NCI-H1694 (cell line): ENCODE results near the gene BCAT1.
"Not testable (repeated sequence)": the region's sequence is repeated elsewhere in the genome, so short reads cannot be mapped to it uniquely, and the experiment has no call there.

ENCODE experiments used
- DNase-seq: peaks from one replicate; lab custom pipeline; 2025; lab: John Stamatoyannopoulos, UW

Gene BCAT1

DNA sequence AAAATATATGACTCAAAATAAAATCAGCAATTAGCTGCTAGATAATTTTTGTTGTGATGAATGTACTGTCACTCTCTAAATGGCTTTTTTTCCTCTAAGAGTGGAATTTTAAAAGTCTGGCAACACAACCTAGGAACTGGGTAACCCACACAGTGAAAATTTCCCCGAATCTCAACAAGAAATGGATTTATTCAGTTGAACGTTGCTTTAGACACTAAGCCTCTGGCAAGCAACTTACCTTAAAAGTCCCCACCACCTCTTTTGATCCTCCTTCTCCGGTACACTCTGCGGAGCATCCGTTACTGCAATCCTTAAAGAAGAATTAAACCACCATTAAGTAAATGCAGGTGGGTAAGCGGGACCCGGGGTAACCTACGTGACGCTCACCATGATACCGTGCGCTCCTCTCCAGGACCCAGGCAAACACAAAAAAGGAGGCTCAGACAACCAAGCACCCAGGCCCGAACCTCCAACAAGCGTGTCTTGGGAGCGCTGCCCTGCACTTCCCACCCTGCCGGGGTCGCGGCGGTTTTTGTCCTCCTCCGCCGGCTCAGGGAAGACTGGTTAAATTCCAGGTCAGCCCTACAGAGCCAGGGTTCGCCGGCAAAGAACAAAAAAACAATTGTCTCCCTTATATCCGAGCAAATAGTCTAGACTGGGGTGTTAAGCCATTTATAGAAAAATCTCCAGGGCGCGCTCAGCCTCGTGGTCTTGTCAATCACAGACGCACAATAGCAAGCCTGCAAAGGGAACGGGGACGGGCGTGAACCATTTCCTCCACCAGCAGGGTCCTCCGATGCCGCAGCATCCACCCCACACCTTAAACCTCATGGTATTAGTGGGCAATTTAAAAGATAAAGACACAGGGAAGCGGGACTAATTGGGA lies 47.1 kb downstream of the BCAT1 start:
- DNase-seq, result no peak

DNA sequence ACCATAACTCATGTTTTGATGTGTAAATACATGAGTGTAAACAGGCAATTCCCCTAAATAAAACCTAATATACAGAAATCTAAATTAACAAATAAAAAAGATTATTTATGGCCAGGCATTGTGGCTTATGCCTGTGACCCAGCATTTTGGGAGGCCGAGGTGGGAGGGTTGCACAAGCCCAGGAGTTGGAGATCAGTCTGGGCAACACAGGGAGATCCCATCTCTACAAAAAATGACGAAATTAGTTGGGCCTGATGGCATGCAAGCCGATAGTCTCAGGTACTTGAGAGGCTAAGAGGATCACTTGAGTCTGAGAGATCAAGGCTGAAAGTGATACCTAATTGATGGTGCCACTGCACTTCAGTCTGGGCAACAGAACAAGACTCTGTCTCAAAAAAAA lies 48.7 kb downstream of the BCAT1 start:
- no peak for DNase-seq

DNA sequence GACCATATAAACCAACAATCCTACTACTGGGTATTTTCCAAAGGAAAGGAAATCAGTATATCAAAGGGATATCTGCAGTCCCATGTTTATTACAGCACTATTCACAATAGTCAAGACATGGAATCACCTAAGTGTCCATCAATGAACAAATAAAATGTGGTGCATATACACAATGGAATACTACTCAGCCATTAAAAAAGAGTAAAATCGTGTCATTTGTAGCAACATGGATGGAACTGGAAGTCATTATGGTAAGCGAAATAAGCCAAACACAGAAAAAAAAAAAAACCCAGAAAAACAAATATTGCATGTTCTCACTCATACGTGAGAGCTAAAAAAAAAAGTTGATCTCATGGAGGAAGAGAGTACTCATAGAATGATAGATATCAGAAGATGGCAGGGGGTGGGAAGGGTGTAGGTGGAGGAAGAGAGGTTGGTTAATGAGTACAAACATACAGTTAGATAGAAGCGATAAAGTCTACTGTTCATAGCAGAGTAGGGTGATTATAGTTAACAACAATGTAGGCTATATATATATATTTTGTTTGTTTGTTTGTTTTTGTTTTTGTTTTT lies 49.3 kb downstream of the BCAT1 start:
- DNase-seq, result no peak

DNA sequence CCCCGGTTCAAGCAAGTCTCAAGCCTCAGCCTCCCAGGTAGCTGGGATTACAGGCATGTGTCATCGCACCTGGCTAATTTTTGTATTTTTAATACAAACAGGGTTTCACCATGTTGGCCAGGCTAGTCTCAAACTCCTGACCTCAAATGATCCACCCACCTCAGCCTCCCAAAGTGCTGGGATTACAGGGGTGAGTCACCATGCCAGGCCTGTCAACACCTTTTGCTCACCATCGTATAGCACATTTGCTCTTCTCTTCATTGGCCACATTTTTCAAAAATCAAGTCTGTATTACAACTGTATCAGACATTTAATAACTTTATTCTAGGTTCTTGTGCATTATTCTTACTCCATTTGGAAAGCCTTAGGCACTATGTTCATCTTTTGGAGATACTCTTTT lies 50.3 kb downstream of the BCAT1 start:
- no peak for DNase-seq

DNA sequence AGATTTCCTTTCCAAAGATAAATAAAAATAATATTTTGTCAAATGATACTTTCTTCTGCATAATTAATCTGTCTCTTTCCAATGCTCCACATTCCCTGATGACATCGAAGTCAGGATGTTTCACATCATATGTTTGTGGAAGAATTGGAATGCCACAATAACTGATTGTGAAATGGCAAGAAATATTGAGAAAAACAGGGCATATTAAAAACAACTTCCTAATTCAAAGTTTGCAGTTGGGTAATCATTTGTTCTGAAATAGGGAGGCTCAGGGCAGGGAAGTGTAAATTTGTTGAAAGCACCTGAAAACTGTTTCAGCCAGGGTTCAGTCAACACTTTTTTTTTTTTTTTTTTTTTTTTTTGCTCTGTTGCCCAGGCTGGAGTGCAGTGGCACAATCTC lies 50.7 kb downstream of the BCAT1 start:
- DNase-seq, result no peak

DNA sequence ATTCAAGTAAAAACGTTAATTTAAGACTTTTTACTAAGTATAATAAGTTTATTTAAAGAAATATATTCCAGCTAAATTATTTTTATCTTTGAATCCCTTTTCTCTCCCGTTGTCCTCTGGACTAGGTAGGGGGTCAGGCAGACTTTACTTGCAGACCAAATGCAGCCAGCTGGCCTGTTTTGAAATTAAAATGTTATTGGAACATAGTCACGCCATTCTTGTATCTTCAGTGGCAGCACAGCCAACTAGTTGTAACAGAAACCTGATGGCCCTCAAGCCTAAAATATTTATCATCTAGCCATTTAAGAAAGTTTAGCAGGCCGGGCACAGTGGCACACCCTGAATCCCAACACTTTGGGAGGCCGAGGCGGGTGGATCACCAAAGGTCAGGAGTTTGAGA lies 52.7 kb downstream of the BCAT1 start:
- DNase-seq, result no peak

DNA sequence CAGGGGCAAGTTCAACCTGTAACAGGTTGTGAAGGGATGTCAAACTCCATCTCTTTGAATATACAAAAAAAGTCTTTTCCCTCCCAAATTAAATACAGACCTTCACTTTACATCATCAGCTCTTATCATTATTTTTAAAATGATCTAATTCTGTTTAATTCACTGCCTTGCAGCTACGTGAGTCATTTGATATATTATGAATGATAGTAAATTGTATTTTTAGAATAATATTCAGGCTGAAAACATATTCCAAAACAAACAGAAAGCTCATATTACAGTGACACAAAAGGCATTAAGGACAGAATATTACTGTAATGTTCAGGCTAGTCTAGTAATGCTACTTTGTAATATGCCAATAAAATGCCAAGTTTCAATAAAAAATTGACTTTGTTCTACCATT lies 53.3 kb downstream of the BCAT1 start:
- DNase-seq, result no peak

DNA sequence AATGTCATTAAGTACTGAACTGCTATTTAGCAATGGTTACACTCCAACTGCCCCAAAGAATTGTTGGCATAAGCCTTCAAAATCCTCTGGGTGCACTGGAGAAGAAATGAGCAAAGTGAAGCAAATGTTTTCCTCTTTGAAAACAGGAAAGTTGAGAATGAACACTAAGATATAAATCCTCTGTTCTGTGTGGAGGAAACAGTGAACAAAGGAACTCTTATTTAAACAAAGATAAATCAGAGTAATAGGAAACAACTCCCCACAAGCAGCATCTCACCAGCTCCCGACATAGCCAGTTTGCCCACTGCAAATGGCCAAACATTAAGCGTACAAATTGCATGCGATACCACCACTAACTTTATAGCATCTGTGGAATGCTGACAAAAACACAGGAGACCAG lies 54.0 kb downstream of the BCAT1 start:
- no peak for DNase-seq

DNA sequence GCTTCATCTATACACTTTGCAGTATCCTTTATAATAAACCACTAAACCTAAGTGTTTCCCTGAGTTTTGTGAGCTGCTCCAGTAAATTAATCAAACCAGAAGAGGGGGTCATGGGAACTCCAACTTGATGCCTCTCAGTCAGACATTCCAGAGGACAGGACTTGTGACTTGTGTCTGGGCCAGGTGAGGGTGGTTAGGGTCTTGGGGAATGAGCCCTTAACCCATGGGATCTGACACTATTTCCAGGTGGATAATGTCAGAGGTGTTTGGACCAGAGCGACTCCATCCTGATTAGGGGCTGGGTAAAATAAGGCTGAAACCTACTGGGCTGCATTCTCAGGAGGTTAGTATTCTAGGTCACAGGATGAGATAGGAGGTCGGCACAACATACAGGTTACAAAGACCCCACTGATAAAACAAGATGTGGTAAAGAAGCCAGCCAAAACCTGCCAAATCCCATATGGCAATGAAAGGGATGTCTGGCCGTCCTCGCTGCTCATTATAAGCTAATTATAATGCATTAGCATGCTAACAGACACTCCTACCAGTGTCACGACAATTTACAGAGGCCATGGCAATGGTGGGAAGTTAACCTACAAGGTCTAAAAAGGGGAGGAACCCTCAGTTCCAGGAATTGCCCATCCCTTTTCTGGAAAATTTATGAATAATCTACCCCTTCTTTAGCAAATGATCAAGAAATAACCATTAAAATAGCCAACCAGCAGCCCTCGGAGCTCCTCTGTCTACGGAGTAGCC lies 58.7 kb downstream of the BCAT1 start:
- DNase-seq, result no peak

DNA sequence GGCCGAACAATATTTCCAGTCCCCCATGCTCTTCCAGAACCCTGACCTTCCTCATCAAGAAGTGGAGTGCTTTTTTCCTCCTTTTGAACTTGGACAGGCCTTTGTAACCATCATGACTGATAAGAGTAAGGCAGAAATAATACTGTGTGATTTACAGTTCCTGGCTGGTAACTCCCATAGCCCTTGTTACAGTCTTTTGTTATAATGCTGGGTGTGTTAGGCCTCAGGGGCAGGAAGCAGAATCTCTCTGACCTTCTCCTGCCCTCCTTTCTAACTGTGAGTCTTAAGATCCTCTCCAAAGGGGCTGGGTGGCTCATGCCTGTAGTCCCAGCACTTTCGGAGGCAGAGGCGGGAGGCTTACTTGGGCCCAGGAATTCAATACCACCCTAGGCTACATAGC lies 59.5 kb downstream of the BCAT1 start:
- no peak for DNase-seq

DNA sequence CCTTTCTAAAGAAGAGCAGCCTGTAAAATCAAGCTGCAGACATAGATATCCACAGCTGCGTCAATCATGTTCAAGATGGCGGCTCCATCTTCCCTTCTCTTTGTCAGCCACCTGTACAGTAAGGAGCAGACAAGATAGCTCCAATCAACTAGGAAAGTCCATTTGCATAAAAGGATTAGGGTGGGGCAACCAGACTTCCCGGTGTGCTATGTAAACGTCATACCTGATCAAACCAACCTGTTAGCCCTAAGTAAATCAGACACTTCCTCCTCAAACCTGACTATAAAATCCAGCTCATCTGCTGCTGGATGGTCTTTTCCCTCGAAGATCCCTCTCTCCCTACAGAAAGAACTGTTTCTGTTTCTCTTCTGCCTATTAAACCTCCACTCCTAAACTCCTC lies 60.1 kb downstream of the BCAT1 start:
- no peak for DNase-seq

DNA sequence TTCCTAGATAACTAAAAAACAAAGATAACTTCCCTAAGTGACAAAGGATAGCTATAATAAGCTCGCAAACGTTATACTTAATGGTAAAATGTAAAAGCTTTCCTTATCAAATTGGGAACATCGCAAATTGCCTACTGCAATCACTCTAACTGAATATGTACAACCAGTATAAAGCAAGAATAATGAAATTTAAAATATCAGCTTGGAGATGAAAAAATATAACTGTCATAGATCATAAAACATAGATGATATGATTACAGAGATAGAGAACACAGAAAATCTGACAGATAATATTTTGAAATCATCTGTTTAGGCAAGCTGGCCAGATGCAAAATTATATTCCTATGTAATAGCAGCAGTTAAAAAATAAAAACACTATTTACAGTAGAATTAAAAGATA lies 64.0 kb downstream of the BCAT1 start:
- DNase-seq, result no peak

DNA sequence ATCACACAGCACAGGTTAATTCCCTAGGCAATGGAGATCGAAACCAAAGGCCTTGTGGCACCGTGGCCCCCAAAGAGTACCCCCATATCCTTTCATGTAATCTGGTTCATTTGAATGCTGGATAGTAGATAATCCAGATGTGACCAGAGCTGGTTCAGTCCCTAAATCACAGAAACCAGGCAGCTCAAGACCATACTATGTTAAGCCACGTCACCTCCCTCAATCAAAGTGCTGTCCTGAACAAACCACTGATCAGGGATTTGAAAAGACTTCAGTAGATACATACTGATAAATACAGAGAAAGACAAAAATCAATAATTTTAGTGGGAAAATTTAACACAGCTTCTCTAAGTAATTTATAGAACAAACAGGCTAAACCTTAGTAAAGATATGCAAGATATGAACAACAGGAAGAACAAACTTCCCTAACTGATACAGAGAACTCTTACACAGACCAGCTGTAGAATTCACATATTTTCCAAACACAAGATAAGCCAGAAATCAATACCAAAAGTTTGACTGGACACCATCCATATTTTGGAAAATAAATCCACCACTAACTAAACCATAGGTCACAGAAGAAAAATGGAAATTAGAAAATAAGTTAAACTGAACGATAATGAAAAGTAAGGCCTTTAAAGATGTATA lies 67.1 kb downstream of the BCAT1 start:
- DNase-seq, result no peak

DNA sequence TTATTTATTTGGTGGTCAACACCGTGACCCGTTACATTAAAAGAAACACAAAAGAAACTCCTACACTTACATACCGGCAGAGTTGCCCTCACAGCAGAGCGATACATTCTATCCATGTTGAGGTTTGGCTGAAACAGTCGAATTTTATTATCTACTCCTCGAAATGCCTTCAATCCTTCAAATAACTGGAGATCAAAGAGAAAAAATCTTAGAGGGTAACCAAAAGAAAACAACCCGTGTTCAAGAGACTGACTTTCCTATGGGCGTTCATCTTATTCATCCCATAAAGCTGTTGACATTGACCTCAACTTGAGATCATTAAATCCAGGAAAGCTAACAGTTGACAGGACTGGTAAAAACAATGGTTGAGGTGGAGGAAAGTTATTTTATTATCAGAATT lies 67.7 kb downstream of the BCAT1 start:
- no peak for DNase-seq

DNA sequence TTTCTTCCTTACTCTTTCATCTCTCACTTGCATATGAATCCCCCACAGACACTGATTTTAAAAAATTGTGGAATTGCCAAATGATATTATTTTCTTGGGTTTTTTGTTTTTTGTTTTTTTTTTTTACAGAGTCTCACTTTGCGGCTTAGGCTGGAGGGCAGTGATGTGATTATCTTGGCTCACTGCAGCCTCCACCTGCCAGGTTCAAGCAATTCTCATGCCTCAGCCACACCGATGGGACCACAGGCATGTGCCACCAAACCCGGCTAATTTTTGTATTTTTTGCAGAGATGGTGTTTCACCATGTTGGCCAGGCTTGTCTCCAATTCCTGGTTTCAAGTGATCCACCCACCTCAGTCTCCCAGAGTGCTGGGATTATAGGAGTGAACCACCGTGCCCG lies 68.2 kb downstream of the BCAT1 start:
- DNase-seq, result no peak

DNA sequence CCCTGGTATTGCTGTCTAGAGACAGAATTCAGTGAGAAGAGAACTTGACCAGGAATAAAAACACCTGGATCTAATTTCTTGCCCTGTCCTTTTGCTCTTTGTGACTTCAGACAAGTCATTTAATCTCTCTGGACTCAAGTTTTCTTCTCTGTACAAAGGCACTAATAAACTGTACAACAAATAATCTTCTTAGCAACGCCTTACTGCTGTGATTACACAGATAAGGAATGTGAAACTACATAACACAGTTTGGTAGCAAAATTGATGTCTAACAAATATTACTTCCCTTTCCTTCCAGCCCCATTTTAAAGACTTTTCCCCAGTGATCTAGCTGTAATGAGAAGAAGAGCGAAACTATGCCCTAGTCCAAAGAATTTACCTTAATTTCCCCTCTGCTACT lies 69.3 kb downstream of the BCAT1 start:
- DNase-seq, result no peak

DNA sequence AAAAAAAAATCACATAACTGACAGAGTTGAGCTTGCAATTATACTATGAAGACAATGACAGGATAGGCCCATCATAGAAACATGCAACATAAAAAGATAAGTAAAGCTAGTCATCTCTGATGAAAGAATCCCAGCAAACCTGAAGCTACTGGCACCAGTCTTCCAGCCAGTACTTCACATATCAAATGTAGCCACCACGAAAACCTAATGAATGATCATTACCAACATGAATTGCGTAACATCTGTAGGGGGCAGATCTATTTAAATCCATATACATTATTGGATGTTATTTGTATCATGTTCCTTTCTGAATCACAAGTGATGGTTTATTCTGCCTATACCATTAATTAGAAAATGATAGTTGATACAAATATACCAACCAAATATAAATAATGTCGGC lies 73.9 kb downstream of the BCAT1 start:
- no peak for DNase-seq

DNA sequence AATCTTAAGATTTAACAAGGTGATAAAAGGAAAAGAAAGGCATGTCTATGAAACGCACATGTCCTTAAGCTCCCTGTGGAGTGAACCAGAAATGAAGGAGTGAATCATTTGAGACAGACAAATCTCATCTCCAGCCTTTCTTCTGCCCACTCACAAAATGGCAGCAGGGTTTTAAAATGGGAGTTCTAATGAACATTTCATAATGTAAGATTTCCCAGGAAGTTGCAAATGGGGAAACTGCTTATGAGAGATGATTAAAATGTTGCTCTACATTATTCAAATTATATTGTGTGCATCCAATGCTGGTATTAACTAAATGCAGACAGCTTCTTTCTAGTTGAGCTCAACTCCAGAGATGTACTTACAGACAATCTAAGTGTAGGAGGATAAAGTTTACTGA lies 76.7 kb downstream of the BCAT1 start:
- no peak for DNase-seq

DNA sequence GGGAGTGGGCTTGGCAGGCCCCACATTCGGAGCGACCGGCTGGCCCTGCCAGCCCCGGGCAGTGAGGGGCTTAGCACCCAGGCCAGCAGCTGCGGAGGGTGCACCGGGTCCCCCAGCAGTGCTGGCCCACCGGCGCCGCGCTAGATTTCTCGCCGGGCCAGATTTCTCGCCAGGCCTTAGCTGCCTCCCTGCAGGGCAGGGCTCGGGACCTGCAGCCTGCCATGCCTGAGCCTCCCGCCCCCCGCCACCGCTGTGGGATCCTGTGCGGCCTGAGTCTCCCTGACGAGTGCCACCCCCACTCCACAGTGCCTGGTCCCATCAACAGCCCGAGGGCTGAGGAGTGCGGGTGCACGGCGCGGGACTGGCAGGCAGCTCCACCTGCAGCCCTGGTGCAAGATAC lies 82.8 kb downstream of the BCAT1 start:
- not testable (repeated sequence) for DNase-seq

DNA sequence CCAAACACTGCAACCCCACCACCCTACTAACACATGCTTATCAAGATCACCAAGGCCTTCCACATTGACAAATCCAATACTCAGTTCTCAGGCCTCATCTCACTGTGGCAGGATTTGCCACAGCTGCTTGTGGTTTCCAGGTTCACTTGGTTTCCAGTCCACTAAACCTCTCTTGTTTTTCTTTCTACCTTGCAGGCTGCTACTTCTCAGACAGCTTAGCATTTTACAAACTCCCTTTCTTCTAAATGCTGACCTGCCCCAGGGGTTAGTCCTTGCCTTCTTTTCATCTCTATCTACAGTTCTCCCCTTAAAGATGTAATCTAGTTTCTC lies 84.1 kb downstream of the BCAT1 start:
- DNase-seq, result no peak

DNA sequence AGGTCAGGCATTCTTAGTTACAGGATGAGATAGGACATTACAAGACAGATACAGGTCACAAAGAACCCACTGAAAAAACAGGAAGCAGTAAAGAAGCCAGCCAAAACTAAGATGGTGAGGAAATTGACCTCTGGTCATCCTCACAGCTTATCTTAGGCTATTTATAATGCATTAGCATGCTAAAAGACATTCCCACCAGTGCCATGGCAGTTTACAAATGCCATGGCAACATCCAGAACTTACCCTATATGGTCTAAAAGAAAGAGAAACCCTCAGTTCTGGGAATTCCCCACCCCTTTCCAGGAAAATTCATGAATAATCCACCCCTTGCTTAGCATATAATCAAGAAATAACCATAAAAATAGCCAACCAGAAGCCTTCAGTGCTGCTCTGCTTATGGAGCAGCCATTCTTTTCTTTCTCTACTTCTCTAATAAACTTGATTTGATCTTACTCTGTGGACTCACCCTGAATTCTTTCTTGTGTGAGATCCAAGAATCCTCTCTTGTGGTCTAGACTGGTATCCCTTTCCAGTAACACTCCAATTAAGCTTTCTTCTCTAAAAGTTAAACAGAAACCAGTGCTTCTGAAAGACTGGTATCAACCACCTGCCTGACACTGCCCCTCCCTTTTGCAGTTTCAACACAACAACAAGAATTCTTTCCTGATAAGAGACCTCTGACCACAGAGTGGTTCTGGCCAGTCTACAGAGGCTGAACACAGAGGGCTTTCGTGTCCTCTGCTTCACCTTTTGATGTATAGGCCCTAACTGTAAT lies 86.9 kb downstream of the BCAT1 start:
- no peak for DNase-seq

DNA sequence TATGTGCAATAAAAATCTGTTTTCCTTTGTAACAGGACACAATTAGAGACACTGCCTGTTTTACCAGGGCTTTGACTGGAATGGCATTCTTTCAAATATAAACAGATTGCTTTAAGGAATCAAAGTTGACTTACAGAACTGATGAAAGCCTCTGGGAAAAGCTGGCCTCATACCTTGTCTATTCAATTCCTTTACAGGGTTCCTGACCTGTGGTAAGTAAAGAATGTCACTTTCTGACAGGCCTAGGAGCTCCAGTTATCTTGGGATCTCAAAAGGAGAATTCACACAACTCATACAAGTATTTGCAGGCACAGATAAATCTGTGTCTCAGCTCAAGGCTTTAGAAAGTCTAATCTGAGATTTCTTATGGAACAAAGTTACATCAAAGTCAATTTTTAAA lies 88.4 kb downstream of the BCAT1 start:
- DNase-seq, result no peak
